ENCODE results near the gene ANTXRL. TPM values are rescaled to one million over a fixed set of nuclear protein-coding genes. Genes with fewer than 3 reads are reported as not detected.
"Not testable (repeated sequence)": the region's sequence is repeated elsewhere in the genome, so short reads cannot be mapped to it uniquely, and the experiment has no call there.

The ANTXRL gene
- total RNA-seq, 1 experiment from 2014 or later: not detected

DNA sequence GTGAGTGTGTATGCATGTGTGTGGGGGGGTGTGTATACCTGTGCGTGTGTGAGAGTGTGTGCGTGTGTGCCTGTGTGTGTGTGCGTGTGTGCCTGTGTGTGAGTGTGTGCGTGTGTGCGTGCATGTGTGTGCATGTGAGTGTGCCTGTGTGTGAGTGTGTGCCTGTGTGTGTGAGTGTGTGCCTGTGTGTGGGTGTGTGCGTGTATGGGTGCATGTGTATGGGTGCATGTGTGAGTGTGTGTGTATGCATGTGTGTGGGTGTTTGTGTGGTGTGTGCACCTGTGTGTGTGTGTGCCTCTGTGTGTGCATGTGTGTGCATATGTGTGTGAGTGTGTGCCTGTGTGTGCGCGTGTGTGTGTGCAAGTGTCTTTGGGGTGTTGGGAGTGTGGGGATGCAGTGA is 6.4 kb downstream of the ANTXRL start:
- no peak overlapping the region for H3K4me3 Mint-ChIP-seq (ENCODE audit: low read depth, unreplicated experiment)
- H3K27ac Mint-ChIP-seq (ENCODE audit: unreplicated experiment): no peak overlapping the region
- intact Hi-C loops (cut with micrococcal nuclease; ENCODE audit: unreplicated experiment): no loop called here
- no peaks in the 10 kb centered on the region for H3K9me3 Mint-ChIP-seq (ENCODE audit: low read depth, unreplicated experiment)
- H3K36me3 Mint-ChIP-seq (ENCODE audit: insufficient read depth, unreplicated experiment): no peaks in the 10 kb centered on the region
- H3K27me3 Mint-ChIP-seq (ENCODE audit: unreplicated experiment): peaks cover 19% of the 10 kb centered on the region
- BruUV-seq (replicated peaks): no TSS peak
- CTCF ChIA-PET: interaction anchor here (1.5 kb wide), 1 partner anchor 9 kb away, joined by 5 read pairs; no protein-coding TSS in a partner anchor
- no peak for DNase-seq
- TF ChIP-seq, protein P1, sequence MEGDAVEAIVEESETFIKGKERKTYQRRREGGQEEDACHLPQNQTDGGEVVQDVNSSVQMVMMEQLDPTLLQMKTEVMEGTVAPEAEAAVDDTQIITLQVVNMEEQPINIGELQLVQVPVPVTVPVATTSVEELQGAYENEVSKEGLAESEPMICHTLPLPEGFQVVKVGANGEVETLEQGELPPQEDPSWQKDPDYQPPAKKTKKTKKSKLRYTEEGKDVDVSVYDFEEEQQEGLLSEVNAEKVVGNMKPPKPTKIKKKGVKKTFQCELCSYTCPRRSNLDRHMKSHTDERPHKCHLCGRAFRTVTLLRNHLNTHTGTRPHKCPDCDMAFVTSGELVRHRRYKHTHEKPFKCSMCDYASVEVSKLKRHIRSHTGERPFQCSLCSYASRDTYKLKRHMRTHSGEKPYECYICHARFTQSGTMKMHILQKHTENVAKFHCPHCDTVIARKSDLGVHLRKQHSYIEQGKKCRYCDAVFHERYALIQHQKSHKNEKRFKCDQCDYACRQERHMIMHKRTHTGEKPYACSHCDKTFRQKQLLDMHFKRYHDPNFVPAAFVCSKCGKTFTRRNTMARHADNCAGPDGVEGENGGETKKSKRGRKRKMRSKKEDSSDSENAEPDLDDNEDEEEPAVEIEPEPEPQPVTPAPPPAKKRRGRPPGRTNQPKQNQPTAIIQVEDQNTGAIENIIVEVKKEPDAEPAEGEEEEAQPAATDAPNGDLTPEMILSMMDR (IDR thresholded peaks at IDR 0.05; ENCODE audit: unreplicated experiment): no peak
- H3K4me1 Mint-ChIP-seq (ENCODE audit: low read depth, unreplicated experiment): peaks cover 19% of the 10 kb centered on the region

DNA sequence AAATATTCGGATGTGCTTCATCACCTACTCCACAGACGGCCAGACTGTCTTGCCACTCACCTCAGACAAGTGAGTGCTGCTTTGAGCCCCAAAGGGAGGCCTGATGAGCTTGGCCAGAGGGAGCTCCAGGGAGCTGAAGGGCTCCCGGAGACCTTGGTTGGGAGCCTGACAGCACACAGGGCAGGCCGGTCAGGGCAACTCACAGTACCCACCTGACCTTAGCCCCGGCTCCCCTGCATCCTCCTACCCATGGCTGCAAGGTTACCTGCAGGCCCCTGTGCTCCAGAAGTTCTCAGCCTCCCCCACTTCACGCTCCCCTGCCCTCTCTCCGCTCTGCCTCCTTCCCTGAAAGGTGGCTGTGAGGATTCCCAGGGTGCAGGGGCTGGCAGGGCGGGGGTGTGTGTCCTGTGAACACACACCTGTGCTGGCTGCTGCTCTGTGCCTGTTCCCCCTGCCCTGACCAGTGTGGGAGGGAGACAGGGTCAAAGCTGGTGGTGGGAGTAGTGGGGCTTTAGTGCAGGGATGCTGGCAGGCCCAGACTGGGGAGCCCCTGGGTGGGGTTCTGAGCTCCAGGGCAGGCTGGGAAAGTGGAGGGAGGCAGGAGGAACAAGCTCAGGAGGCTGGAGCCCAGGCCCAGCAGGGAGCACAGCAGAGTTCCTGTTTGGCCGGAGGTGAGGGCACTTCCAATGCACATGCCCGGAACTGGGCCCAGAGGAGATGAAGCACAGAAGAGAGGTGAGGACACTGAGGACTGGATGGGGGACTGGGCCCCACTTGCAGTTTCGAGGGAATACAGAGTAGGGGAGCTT is 7.2 kb downstream of the ANTXRL start:
- no TSS peak for BruUV-seq (replicated peaks)
- Mint-ChIP-seq H3K4me3 (ENCODE audit: low read depth, unreplicated experiment) (no peak overlapping the region), H3K9me3 (ENCODE audit: low read depth, unreplicated experiment) (no peaks in the 10 kb centered on the region), H3K36me3 (ENCODE audit: insufficient read depth, unreplicated experiment) (no peaks in the 10 kb centered on the region), H3K4me1 (ENCODE audit: low read depth, unreplicated experiment) (peaks cover 19% of the 10 kb centered on the region), H3K27ac (ENCODE audit: unreplicated experiment) (no peak overlapping the region), H3K27me3 (ENCODE audit: unreplicated experiment) (peaks cover 27% of the 10 kb centered on the region)
- TF ChIP-seq, protein P1 (IDR thresholded peaks at IDR 0.05; ENCODE audit: unreplicated experiment): peak; percentile 54
- intact Hi-C loops (cut with micrococcal nuclease; ENCODE audit: unreplicated experiment): no loop called here
- CTCF ChIA-PET: interaction anchor here (1.0 to 1.5 kb wide), 2 partner anchors 10 to 65 kb away, joined by 4 to 5 read pairs; no protein-coding TSS in a partner anchor
- peak; percentile 77 for DNase-seq

DNA sequence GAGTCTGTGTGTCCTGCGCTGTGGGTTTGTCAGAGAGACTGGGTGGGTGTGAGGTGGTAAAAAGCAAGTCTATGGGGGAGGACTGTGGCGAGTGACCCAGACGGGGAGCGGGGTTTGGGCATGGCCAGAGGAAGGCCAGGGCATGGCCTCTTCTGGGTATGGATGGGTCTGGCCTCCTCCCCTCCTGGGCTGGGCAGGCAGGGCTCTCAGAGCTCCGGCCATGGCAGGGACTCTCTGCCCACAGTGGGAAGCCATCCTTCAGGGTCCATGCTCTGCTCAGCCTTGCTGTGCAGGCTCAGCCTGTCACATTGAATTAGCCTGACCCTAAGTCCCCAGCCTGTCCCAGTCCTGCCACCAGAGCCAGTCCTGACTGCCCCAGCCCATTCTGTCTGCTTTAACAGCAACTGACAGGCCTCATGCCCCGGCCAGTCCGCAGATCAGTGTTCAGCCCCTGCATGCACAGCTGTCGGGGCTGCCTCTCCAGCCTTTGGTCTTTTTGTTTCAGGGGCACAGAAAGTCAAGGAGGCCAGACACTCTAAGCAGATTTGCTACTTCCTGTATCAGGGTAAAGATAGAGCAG is 7.9 kb downstream of the ANTXRL start:
- peaks cover 32% of the 10 kb centered on the region for H3K27me3 Mint-ChIP-seq (ENCODE audit: unreplicated experiment)
- CTCF ChIA-PET: interaction anchor here (1.0 to 1.5 kb wide), 2 partner anchors 10 to 66 kb away, joined by 4 to 5 read pairs; no protein-coding TSS in a partner anchor

DNA sequence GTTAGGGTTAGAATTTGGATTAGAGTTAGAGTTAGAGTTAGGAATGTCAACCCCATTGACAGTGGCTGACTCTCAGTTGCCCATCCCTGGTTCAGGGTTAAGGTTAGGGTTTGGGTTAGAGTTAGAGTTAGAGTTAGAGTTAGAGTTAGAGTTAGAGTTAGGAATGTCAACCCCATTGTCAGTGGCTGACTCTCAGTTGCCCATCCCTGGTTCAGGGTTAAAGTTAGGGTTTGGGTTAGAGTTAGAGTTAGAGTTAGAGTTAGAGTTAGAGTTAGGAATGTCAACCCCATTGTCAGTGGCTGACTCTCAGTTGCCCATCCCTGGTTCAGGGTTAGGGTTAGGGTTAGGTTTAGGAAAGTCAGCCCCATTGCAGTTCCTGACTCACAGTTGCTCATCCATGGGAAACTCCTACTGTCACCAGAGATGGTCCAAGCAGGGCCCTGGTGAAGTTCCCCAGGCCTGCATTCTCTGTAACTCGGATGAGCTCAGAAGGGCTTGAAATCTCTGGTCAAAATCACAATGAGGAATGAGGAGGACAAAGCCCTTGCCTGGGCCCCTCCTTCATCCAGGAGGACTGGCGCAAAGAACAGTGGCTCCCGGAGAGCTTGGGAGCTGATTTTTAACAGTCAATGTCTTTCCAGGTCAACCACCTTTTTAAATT is 8.7 kb downstream of the ANTXRL start:
- H3K4me1 Mint-ChIP-seq (ENCODE audit: low read depth, unreplicated experiment): peaks cover 19% of the 10 kb centered on the region

More for the DNA sequence above, 7.9 kb downstream of the ANTXRL start:
- Mint-ChIP-seq H3K27ac (ENCODE audit: unreplicated experiment) (no peak overlapping the region), H3K4me3 (ENCODE audit: low read depth, unreplicated experiment) (no peak overlapping the region), H3K36me3 (ENCODE audit: insufficient read depth, unreplicated experiment) (no peaks in the 10 kb centered on the region), H3K4me1 (ENCODE audit: low read depth, unreplicated experiment) (peaks cover 19% of the 10 kb centered on the region), H3K9me3 (ENCODE audit: low read depth, unreplicated experiment) (no peaks in the 10 kb centered on the region)
- intact Hi-C loops (cut with micrococcal nuclease; ENCODE audit: unreplicated experiment): no loop called here
- TF ChIP-seq, protein P1 (IDR thresholded peaks at IDR 0.05; ENCODE audit: unreplicated experiment): no peak
- DNase-seq: no peak
- BruUV-seq (replicated peaks): no TSS peak

DNA sequence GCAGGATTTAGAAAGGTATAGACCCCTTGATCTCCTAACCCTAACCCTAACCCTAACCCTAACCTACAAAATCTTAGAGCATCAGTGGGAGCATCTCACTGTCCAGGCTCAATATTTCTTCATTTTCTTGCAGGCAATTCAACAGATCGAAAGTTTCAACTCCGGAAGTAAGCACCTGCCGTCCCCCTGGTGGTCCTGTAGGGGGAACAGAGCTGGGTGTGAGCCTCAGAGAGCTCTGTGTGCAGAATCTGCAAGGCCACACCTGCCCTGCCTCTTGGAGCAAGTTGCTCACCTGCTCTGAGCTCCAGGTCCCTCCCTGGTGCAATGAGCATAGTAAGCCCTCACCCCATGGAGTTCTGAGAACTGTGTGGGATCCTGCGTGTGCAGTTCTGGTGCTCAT is 9.3 kb downstream of the ANTXRL start:
- not testable (repeated sequence) for BruUV-seq (replicated peaks)

More for the DNA sequence above, 8.7 kb downstream of the ANTXRL start:
- peaks cover 29% of the 10 kb centered on the region for H3K27me3 Mint-ChIP-seq (ENCODE audit: unreplicated experiment)
- H3K36me3 Mint-ChIP-seq (ENCODE audit: insufficient read depth, unreplicated experiment); H3K4me3 Mint-ChIP-seq (ENCODE audit: low read depth, unreplicated experiment); H3K27ac Mint-ChIP-seq (ENCODE audit: unreplicated experiment); H3K9me3 Mint-ChIP-seq (ENCODE audit: low read depth, unreplicated experiment); intact Hi-C loops (cut with micrococcal nuclease; ENCODE audit: unreplicated experiment); BruUV-seq (replicated peaks); DNase-seq: not testable (repeated sequence)
- CTCF ChIA-PET: interaction anchor here (0.6 to 2.2 kb wide), 2 partner anchors 14 kb away, joined by 3 to 5 read pairs; no protein-coding TSS in a partner anchor

More for the DNA sequence above, 9.3 kb downstream of the ANTXRL start:
- intact Hi-C loops (cut with micrococcal nuclease; ENCODE audit: unreplicated experiment); H3K9me3 Mint-ChIP-seq (ENCODE audit: low read depth, unreplicated experiment); DNase-seq; H3K27ac Mint-ChIP-seq (ENCODE audit: unreplicated experiment); H3K4me3 Mint-ChIP-seq (ENCODE audit: low read depth, unreplicated experiment); H3K36me3 Mint-ChIP-seq (ENCODE audit: insufficient read depth, unreplicated experiment): not testable (repeated sequence)
- Mint-ChIP-seq H3K27me3 (ENCODE audit: unreplicated experiment) (peaks cover 23% of the 10 kb centered on the region), H3K4me1 (ENCODE audit: low read depth, unreplicated experiment) (peaks cover 19% of the 10 kb centered on the region)
- CTCF ChIA-PET: interaction anchor here (2.2 kb wide), 1 partner anchor 13 kb away, joined by 5 read pairs; no protein-coding TSS in a partner anchor
